ACC112 (cell line): ENCODE measurements around the gene BBX.

Source experiments
- H2AFZ ChIP-seq: fragments of 200-600 bp; sonication (generic); one replicate; pipeline ENCODE4 v1.6.0; 2017; ENCODE audit warnings: antibody characterized with exemption, low read length; ENCODE audit not compliant: unreplicated experiment
- H3K27ac ChIP-seq: fragments of 200-600 bp; sonication (generic); 2 replicates; pipeline ENCODE4 v1.5.1; 2014; ENCODE audit warnings: low read depth, mild to moderate bottlenecking, antibody characterized with exemption, low read length, moderate library complexity
- H3K27me3 ChIP-seq: fragments of 200-600 bp; sonication (generic); 2 replicates; pipeline ENCODE4 v1.6.1; 2014; ENCODE audit warnings: mild to moderate bottlenecking, antibody characterized with exemption, low read length, moderate library complexity, mixed read lengths; ENCODE audit not compliant: insufficient read depth
- H3K36me3 ChIP-seq: fragments of 200-600 bp; sonication (generic); 2 replicates; pipeline ENCODE4 v1.6.1; 2016; ENCODE audit warnings: mild to moderate bottlenecking, antibody characterized with exemption, low read length, moderate library complexity, mixed read lengths; ENCODE audit not compliant: insufficient read depth
- H3K4me1 ChIP-seq: fragments of 200-600 bp; sonication (generic); one replicate; pipeline ENCODE4 v1.6.1; 2016; ENCODE audit warnings: low read length, mixed read lengths; ENCODE audit not compliant: insufficient read depth, unreplicated experiment, control insufficient read depth
- H3K4me3 ChIP-seq: fragments of 200-600 bp; sonication (generic); 2 replicates; pipeline ENCODE4 v1.5.1; 2014; ENCODE audit warnings: mild to moderate bottlenecking, low read depth, low read length
- H3K79me2 ChIP-seq: fragments of 200-600 bp; sonication (generic); one replicate; pipeline ENCODE4 v1.6.0; 2016; ENCODE audit warnings: low read length; ENCODE audit not compliant: control insufficient read depth, unreplicated experiment, insufficient read depth

BBX gene

GRCh38 chr3:107813026-107813425 is 290.3 kb downstream of the BBX start:
- peaks cover 16% of the 10 kb centered on the region for H3K4me1 ChIP-seq
- H2AFZ ChIP-seq: no peak overlapping the region
- peak overlapping the region; percentile 11; the same call in 1 of the 2 replicates for H3K27ac ChIP-seq
- H3K4me3 ChIP-seq: peak overlapping the region; percentile 40; the same call in 1 of the 2 replicates
- no peaks in the 10 kb centered on the region for H3K79me2 ChIP-seq
- peaks cover 6% of the 10 kb centered on the region for H3K36me3 ChIP-seq
- H3K27me3 ChIP-seq: peaks cover 1% of the 10 kb centered on the region; the same call in 1 of the 2 replicates

- Histone ChIP-seq H3K4me3 (no peak overlapping the region), H3K79me2 (no peaks in the 10 kb centered on the region), H3K27ac (no peak overlapping the region), H3K36me3 (no peaks in the 10 kb centered on the region), H3K4me1 (peaks cover 6% of the 10 kb centered on the region), H3K27me3 (peaks cover 4% of the 10 kb centered on the region), H2AFZ (no peak overlapping the region)
Observed at GRCh38 chr3:107816107-107816506, 293.3 kb downstream of the BBX start.

GRCh38 chr3:107817076-107817475 is 294.3 kb downstream of the BBX start:
- Histone ChIP-seq H3K4me3 (no peak overlapping the region), H3K27ac (no peak overlapping the region), H3K4me1 (peaks cover 6% of the 10 kb centered on the region), H2AFZ (no peak overlapping the region), H3K79me2 (no peaks in the 10 kb centered on the region), H3K27me3 (peaks cover 4% of the 10 kb centered on the region), H3K36me3 (no peaks in the 10 kb centered on the region)

GRCh38 chr3:107818025-107818424 is 295.3 kb downstream of the BBX start:
- Histone ChIP-seq H3K27me3 (peaks cover 4% of the 10 kb centered on the region), H2AFZ (no peak overlapping the region), H3K36me3 (no peaks in the 10 kb centered on the region), H3K4me1 (peaks cover 3% of the 10 kb centered on the region), H3K4me3 (no peak overlapping the region), H3K27ac (no peak overlapping the region), H3K79me2 (no peaks in the 10 kb centered on the region)

- no peak overlapping the region for H2AFZ ChIP-seq
- no peaks in the 10 kb centered on the region for H3K79me2 ChIP-seq
- no peaks in the 10 kb centered on the region for H3K4me1 ChIP-seq
- no peak overlapping the region for H3K27ac ChIP-seq
- no peaks in the 10 kb centered on the region for H3K36me3 ChIP-seq
- H3K27me3 ChIP-seq: peaks cover 4% of the 10 kb centered on the region
- no peak overlapping the region for H3K4me3 ChIP-seq
Observed at GRCh38 chr3:107819656-107820055, 296.9 kb downstream of the BBX start.

- H3K79me2 ChIP-seq: no peaks in the 10 kb centered on the region
- H2AFZ ChIP-seq: no peak overlapping the region
- H3K27ac ChIP-seq: no peak overlapping the region
- H3K27me3 ChIP-seq: peaks cover 4% of the 10 kb centered on the region
- H3K36me3 ChIP-seq: no peaks in the 10 kb centered on the region
- no peaks in the 10 kb centered on the region for H3K4me1 ChIP-seq
- H3K4me3 ChIP-seq: no peak overlapping the region
Observed at GRCh38 chr3:107822308-107822707, 299.5 kb downstream of the BBX start.

- Histone ChIP-seq H3K4me1 (no peaks in the 10 kb centered on the region), H3K27ac (no peak overlapping the region), H3K36me3 (no peaks in the 10 kb centered on the region), H3K27me3 (no peaks in the 10 kb centered on the region), H3K79me2 (no peaks in the 10 kb centered on the region), H3K4me3 (no peak overlapping the region), H2AFZ (no peak overlapping the region)
Observed at GRCh38 chr3:107824822-107825371, 302.1 kb downstream of the BBX start.

GRCh38 chr3:107825556-107825955 is 302.8 kb downstream of the BBX start:
- no peak overlapping the region for H3K27ac ChIP-seq
- no peaks in the 10 kb centered on the region for H3K79me2 ChIP-seq
- H3K27me3 ChIP-seq: no peaks in the 10 kb centered on the region
- no peak overlapping the region for H3K4me3 ChIP-seq
- no peaks in the 10 kb centered on the region for H3K36me3 ChIP-seq
- no peaks in the 10 kb centered on the region for H3K4me1 ChIP-seq
- no peak overlapping the region for H2AFZ ChIP-seq

- Histone ChIP-seq H3K36me3 (no peaks in the 10 kb centered on the region), H3K4me1 (no peaks in the 10 kb centered on the region), H2AFZ (no peak overlapping the region), H3K27me3 (no peaks in the 10 kb centered on the region), H3K4me3 (no peak overlapping the region), H3K79me2 (no peaks in the 10 kb centered on the region), H3K27ac (no peak overlapping the region)
Observed at GRCh38 chr3:107826727-107827126, 304.0 kb downstream of the BBX start.

- Histone ChIP-seq H3K4me3 (no peak overlapping the region), H2AFZ (no peak overlapping the region), H3K27me3 (no peaks in the 10 kb centered on the region), H3K4me1 (no peaks in the 10 kb centered on the region), H3K27ac (no peak overlapping the region), H3K79me2 (no peaks in the 10 kb centered on the region), H3K36me3 (no peaks in the 10 kb centered on the region)
Observed at GRCh38 chr3:107829185-107829584, 306.4 kb downstream of the BBX start.

- Histone ChIP-seq H3K4me3 (no peak overlapping the region), H2AFZ (no peak overlapping the region), H3K27me3 (no peaks in the 10 kb centered on the region), H3K79me2 (no peaks in the 10 kb centered on the region), H3K27ac (no peak overlapping the region), H3K4me1 (no peaks in the 10 kb centered on the region), H3K36me3 (no peaks in the 10 kb centered on the region)
Observed at GRCh38 chr3:107831590-107831989, 308.8 kb downstream of the BBX start.
